Lower leg skin (tissue), 4 donors: Measurements from ENCODE around the gene FRAT1. TPM values are rescaled to one million over a fixed set of nuclear protein-coding genes. Genes with fewer than 3 reads are reported as not detected.
A peak's percentile ranks its signal among the peaks of the same experiment; 100 is the strongest.

Experiments used
- DNase-seq, 2 donors: peaks; one replicate each; pipeline ENCODE4 v3.0.0-alpha.2; 2019; ENCODE audit warnings: low spot score in 2 of 2
- H3K4me3 ChIP-seq: fragments of 200-600 bp; sonication (generic); 2 replicates; pipeline ENCODE4 v1.5.1; 2017; ENCODE audit warnings: mild to moderate bottlenecking, low read depth; ENCODE audit not compliant: poor library complexity, severe bottlenecking
- POLR2A ChIP-seq, 2 donors: fragments of 450-650 bp; IDR thresholded peaks; one replicate each; pipeline ENCODE4 v1.6.1; 2016 to 2017; ENCODE audit warnings: antibody characterized with exemption in 2 of 2, mild to moderate bottlenecking in 1 of 2, moderate library complexity in 1 of 2
- WGBS, 2 donors: methylation state at CpG; one replicate each; pipeline ENCODE4 v1.1.5; 2018; 5-methylcytosine and 5-hydroxymethylcytosine counted together
- intact Hi-C: fragments of 100-400 bp; cut with DNase I; formaldehyde crosslinking; loops from one replicate; pipeline ENCODE4 v1.15.0; 2023; ENCODE audit warnings: low total_unique reads
- total RNA-seq, 4 donors: library from RNA; depleted of rRNA; stranded (reverse); fragments of >200 nt; gene quantifications; one replicate each; pipeline ENCODE4 v1.1.0, GENCODE V29; 2016
- TF ChIP-seq, protein P1 (sequence below), 3 donors: fragments of 450-650 bp; IDR thresholded peaks; one replicate each; pipeline ENCODE4 v1.5.1; 2016; ENCODE audit warnings: antibody characterized with exemption in 3 of 3, mild to moderate bottlenecking in 3 of 3, moderate library complexity in 2 of 3

FRAT1 gene
- total RNA-seq, 4 donors from 2014 or later, result 4.6 to 16.9 (median 9.4) TPM

DNA sequence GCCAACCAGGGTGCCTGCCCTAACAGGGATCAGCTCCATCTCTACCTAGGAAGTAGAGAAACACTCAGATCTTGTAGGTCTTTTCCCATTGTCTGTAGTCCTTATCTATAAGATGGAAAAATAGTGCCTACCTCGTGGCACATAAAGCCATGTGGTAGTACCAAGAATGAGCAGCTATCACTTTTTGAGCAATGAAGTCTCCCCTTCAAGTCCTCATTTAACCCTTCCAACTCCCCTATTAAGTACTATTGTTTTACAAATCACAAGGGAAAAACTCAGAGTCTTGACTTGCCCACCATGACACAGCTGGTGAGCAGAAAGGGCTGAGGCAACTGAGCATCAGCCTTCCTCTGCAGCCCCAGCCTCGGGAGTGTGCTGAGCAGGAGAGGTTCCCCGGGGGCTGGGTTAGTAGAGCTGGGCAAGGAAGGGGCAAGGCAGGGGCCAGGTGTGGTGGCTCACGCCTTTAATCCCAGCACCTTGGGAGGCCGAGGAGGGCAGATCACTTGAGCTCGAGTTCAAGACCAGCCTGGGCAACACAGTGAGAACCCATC lies 12.2 kb downstream of the FRAT1 start:
- DNase-seq, result no peak
- TF ChIP-seq, protein P1, sequence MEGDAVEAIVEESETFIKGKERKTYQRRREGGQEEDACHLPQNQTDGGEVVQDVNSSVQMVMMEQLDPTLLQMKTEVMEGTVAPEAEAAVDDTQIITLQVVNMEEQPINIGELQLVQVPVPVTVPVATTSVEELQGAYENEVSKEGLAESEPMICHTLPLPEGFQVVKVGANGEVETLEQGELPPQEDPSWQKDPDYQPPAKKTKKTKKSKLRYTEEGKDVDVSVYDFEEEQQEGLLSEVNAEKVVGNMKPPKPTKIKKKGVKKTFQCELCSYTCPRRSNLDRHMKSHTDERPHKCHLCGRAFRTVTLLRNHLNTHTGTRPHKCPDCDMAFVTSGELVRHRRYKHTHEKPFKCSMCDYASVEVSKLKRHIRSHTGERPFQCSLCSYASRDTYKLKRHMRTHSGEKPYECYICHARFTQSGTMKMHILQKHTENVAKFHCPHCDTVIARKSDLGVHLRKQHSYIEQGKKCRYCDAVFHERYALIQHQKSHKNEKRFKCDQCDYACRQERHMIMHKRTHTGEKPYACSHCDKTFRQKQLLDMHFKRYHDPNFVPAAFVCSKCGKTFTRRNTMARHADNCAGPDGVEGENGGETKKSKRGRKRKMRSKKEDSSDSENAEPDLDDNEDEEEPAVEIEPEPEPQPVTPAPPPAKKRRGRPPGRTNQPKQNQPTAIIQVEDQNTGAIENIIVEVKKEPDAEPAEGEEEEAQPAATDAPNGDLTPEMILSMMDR (IDR thresholded peaks at IDR 0.05), result no peak
- no peak for TF ChIP-seq POLR2A (IDR thresholded peaks at IDR 0.05)
- no peak overlapping the region for H3K4me3 ChIP-seq
- WGBS, 2 donors, result 67 to 81% methylated on average over 6 of the region's 6 CpGs
- intact Hi-C loops, result loop anchor here (10.0 kb wide), 1 partner anchor 56 kb away; no protein-coding TSS in a partner anchor

DNA sequence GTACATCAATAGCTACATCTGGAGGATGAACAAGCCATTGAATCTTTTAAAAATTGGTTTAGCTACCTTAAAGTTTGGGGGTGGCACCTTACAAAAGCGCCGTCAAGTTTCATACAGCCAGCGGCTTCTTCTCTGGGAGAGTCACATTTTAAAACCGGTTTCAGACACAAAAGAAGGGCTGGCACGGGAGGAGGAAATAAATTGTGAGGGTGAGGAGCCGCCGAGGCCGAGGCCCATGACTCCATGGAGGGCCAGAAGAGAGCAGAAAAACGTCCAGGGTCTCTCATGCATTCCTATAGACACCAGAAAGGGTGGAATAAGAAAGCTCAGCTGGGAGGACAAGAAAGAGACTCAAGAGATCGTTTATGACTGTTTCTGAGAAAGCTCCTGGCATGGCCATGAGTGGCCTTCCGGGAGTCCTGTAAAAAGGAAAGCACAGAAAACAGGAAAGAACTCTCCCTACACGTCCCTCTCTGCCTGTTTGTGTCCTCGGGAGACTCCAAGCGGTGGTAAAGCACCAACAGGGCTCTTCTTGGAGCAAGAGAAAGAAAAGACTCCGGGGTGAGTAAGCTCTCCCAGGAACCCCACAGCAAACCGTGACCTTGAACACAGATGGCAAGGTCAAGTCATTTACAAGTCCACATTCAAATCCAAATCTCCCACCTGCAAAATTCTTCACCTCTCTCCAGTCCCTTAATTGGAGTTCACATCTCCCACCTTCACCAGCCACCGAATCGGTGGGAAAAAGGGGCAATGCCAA lies 13.7 kb downstream of the FRAT1 start:
- 4 to 5% methylated on average over 18 of the region's 18 CpGs for WGBS, 2 donors
- TF ChIP-seq, protein P1 (IDR thresholded peaks at IDR 0.05), result no peak
- no peak for TF ChIP-seq POLR2A (IDR thresholded peaks at IDR 0.05)
- intact Hi-C loops, result loop anchor here (10.0 kb wide), 1 partner anchor 58 kb away; no protein-coding TSS in a partner anchor
- H3K4me3 ChIP-seq, result peak overlapping the region; percentile 92
- DNase-seq, result peak in 1 of 2 donors; percentile 45

DNA sequence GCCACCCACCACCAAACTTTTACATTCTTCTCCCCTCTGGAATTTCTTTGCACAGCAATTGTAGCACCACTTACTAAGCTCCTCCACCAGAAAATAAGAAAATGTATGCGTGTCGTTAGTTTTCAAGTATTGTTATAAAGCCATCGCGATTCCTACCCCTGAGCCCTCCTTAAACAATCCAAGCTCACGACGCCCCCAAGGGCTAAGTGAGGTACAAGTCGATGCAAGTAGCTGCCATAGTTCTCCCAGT lies 14.2 kb downstream of the FRAT1 start:
- peak overlapping the region; percentile 92 for H3K4me3 ChIP-seq
- intact Hi-C loops, result loop anchor here (10.0 kb wide), 1 partner anchor 58 kb away; no protein-coding TSS in a partner anchor
- WGBS, 2 donors, result 0 to 2% methylated on average over 7 of the region's 7 CpGs
- TF ChIP-seq, protein P1 (IDR thresholded peaks at IDR 0.05), result no peak
- TF ChIP-seq POLR2A (IDR thresholded peaks at IDR 0.05), result no peak
- no peak for DNase-seq

DNA sequence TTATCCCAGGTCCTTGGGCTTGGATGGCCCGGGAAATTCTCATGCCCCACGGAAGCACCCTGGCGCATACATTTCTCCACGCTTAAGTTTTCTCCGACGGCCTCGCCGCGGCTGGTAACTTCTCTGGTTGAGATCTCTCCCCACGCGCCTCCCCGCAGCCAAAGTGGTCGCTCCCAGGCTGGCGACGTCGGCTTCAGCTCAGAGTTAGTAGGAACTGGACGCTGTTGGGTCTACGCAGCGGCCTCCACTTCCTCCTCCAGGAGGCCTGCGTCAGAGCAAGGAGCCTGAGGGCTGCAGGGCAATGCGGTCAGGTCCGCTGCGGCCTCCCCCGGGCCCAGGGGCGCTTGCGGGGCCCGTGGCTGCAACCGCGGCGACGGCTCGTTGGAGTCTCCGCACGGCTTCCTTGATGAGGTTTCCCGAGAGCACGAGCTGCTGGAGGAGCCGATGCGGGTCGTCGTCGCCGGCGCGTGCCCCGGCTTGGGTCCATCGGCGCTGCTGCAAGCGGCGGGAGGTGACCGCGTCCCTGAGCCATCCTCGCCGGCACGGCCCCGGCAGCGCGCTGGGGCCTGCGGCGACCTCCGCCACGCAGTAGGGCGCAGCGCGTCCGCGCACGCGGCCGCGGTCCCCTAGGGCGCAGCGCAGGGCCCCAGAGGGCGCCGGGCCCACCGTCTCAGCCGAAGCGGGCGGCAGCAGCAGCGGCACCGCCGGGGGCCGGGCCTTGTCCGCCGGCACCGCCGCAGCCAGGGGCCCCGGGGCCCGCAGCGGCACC lies 14.7 kb downstream of the FRAT1 start:
- intact Hi-C loops, result loop anchor here (10.0 kb wide), 1 partner anchor 59 kb away; no protein-coding TSS in a partner anchor
- TF ChIP-seq POLR2A (IDR thresholded peaks at IDR 0.05), result no peak
- TF ChIP-seq, protein P1 (IDR thresholded peaks at IDR 0.05), result no peak

DNA sequence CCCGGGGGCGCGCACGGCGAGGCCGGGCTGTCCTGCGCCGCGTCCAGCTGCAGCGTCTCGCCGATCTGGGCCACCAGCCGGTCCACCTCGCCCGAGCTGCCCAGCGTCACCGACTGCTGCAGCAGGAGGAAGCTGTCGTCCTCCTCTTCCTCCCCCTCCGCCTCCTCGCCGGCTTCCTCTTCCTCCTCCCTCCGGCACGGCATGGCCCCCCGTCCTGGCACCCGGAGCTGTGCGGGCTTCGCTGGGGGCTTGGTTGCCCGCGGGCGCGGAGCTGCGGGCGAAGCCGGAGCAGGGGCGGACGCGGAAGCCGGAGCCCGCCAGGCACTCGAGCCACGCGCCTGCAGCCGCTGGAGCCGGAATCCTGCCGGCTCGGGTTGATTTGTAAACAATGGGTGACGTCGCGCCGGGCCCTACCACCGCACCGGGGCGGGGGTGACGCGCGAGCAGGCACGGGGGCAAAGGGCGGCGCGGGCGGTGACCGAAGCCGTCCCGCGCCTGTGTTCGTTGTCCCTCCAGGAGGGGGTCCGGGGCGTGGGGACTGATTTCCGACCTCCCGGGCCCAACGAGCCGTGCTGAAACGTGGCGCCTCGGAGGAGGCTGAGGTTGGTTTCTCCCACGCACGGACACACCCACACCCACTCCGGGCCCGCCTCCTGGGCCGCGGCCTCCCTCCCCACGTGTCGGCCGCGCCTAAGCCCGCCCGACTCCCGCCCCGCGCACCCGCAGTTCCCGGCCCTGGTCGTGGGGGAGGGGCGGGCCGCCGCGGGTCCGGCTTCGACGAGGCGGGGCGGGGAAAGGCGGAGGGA lies 15.5 kb downstream of the FRAT1 start, which contains the start of gene FRAT2:
Gene FRAT2 (minus strand): TSS at position 360 of the 806 bp plus-strand sequence. CDS start 157 bp downstream, at position 203.
- H3K4me3 ChIP-seq, result peak within 1 kb of the TSS; percentile 92
- intact Hi-C loops, result loop anchor here (10.0 kb wide), 1 partner anchor 60 kb away; no protein-coding TSS in a partner anchor
- peak; percentile 89 to 98 for DNase-seq
- 0 to 1% methylated on average over 55 to 59 of the region's 103 CpGs for WGBS, 2 donors
- TF ChIP-seq POLR2A (IDR thresholded peaks at IDR 0.05), result no peak
- TF ChIP-seq, protein P1 (IDR thresholded peaks at IDR 0.05), result no peak

More for the DNA sequence above, 14.7 kb downstream of the FRAT1 start:
- peak; percentile 25 to 87 for DNase-seq
- peak overlapping the region; percentile 92 for H3K4me3 ChIP-seq
- 0 to 1% methylated on average over 19 to 38 of the region's 89 CpGs for WGBS, 2 donors
